Measurements from ENCODE around the gene AGBL4.

Gene AGBL4

DNA sequence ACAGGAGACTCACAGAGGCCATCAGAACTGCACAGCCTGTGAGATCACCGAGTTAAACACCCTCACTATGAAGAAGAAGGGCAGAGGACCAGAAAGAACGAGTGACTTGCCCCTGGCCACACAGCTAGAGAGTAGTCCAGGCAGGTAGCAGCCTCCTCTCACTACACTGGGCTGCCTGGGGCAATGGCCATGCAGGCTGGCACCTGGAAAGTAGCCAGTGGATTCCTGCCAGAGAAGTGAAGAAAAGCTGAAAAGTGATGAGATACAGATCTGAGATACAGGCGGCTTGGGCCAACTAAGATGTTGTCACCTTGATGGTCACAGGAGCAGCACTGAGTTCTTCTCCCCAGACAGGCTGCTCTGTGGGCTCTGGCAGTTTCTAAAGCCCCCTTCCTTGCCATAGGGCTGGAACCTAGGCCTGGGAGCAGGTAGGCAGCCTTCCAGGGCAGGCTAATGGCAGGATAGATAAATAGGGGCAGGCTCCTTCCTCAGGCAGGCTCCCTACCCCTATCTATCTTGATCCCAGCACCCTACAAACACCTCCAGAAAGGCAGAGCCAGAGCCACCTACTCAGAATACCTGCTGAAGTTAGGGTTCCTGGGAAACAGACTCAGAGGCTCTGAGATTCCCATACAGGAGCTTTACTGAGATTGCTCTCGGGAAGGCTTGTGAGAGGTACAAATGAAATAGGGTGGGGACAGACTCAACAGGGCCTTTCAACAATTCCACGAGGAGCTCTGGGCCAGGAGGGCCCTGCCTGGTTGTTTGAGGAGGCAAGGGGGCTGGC lies 1353.3 kb downstream of the AGBL4 start:
- Histone ChIP-seq H3K27ac (peak overlapping the region in 9 of 11 experiments; percentile 4 to 77 (median 66); a peak in 17 of 22 replicates), H3K9me3 (replicated peaks in 1 of 11) (no peaks in the 10 kb centered on the region), H3K4me2 (peak overlapping the region; percentile 3 to 83 (median 60); a peak in 21 of 22 replicates), H4K20me1 (no peaks in the 10 kb centered on the region), H3K27me3 (no peaks in the 10 kb centered on the region), H3K36me3 (no peaks in the 10 kb centered on the region), H3K4me1 (peaks cover 26 to 68% (median 50%) of the 10 kb centered on the region in 10 experiments), H3K4me3 (no peak overlapping the region), H3K9ac (peak overlapping the region in 6 of 11 experiments; percentile 22 to 55 (median 42); a peak in 10 of 22 replicates)
- TF ChIP-seq Cebpa-rat (IDR thresholded peaks at IDR 0.05) = no peak

DNA sequence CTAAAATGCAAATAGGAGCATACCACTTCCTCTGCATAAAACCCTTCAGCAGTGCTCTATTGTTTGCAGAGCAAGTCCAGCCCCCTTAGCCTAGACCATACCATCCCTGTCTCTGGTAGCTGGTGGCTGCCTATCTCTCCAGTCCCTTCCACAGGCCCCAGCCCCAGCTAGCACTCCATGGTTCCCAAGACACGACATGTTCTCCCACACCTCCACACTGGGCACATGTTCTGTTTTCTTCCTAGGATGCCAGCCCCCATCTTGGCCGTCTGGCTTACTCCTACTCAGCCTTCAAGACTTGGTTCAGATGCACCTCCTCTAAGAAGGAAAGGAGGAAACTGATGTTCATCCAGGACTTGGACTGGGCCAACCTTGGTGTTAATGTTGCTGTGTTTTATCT lies 1355.4 kb downstream of the AGBL4 start:
- peak overlapping the region in 9 of 11 experiments; percentile 5 to 40 (median 29); a peak in 10 of 22 replicates for H3K4me2 ChIP-seq
- H3K9ac ChIP-seq = no peak overlapping the region
- H3K4me1 ChIP-seq = peaks cover 23 to 48% (median 34%) of the 10 kb centered on the region in 10 experiments
- no peak overlapping the region for H3K27ac ChIP-seq
- no peak for TF ChIP-seq Cebpa-rat (IDR thresholded peaks at IDR 0.05)
- H3K36me3 ChIP-seq = no peaks in the 10 kb centered on the region
- no peaks in the 10 kb centered on the region; a peak in 1 of 22 replicates for H3K9me3 ChIP-seq (replicated peaks in 1 of 11)
- no peak overlapping the region for H3K4me3 ChIP-seq
- H4K20me1 ChIP-seq = no peaks in the 10 kb centered on the region
- H3K27me3 ChIP-seq = no peaks in the 10 kb centered on the region

DNA sequence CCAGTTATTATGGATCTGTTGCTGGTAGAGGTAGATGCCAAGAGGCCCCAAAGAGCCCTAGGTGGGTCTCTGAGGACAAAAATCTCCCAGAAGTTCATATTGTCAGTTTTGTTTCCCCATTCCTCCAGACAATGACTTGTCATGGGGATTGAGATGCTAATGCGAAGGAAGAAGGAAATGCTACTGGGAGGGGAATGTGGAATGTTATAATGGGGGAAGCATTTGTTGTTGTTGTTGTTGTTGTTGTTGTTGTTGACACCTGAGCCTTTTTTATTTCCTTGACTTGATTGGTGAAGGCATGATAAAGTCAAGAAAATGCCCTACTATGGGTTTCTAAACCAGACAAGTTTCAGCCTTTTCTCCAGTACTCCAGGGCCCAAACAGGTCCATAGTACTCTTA lies 1356.0 kb downstream of the AGBL4 start:
- H3K36me3 ChIP-seq = no peaks in the 10 kb centered on the region
- H3K4me1 ChIP-seq = peaks cover 23 to 42% (median 29%) of the 10 kb centered on the region in 10 experiments
- no peak for TF ChIP-seq Cebpa-rat (IDR thresholded peaks at IDR 0.05)
- no peak overlapping the region for H3K4me3 ChIP-seq
- peak overlapping the region in 8 of 11 experiments; percentile 17 to 40 (median 30); a peak in 9 of 22 replicates for H3K4me2 ChIP-seq
- H3K27ac ChIP-seq = no peak overlapping the region
- no peaks in the 10 kb centered on the region for H3K27me3 ChIP-seq
- no peak overlapping the region for H3K9ac ChIP-seq
- H3K9me3 ChIP-seq (replicated peaks in 1 of 11) = no peaks in the 10 kb centered on the region; a peak in 1 of 22 replicates
- H4K20me1 ChIP-seq = no peaks in the 10 kb centered on the region

DNA sequence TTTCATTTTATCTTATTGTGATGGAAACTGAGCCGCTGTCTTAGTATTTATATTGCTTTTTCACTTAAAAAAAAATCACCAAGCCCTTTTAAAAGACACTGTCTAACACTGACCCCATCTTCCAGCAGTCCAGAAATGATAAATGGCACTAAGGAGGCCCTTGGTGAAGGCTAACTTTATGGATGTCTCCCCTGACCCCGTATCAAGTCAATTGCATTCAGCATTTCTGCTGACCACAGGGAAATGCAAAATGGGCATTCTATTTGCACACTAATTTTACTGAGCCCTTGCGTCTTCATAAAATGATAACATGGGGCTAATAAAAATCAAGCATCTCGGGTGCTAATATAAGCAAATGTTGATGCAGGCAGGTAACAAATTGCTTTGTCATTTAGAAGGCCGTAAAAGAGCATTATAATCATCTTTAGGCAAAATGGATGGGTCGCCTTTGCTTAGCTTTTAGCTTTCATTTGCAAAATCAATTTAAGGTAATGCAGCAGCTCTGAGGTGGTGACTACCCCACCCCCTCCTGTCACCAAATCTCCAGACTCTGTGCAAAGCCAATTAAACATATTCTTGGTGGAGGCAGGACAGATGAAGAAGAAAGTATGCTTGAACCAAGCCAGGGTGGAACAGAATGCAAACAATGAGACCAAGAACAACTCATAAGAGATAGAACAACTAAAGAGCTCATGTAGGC lies 1357.9 kb downstream of the AGBL4 start:
- H3K27ac ChIP-seq = no peak overlapping the region

DNA sequence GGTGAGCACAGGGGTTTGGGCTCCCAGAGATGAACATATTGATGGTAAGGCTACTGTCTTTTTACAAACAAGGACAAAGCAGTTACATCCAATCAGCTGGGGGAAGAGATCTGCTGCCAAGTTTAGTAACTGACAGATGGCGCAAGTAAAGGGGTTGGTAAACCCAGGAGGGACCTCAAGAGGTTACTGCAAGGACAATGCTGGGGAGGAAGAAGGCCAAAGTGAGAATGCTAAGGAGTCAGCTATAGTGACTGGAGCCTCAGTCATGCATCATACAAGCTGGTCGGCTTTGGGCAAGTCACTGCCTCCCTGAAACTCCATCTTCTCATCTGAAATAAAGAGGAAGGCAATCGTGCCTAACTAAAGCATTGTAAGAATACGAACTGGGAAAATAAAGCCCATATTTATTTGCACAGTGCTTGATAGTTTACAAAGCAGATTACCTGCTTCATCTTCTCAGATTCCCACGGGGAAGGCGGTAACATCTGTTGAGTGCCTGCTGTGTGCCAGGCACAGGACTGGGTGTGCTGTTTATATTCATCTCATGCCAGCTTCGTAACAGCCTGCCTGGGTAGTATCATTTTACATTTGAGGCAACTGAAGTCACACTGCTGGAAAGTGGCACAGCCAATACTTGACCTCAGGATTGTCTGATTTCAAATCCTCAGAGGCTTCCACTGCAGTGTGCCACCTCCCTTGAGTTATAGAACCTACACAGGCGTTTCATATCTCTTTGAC lies 1361.9 kb downstream of the AGBL4 start:
- H3K27me3 ChIP-seq = no peaks in the 10 kb centered on the region
- TF ChIP-seq Cebpa-rat (IDR thresholded peaks at IDR 0.05) = no peak
- H3K4me2 ChIP-seq = peak overlapping the region in 10 of 11 experiments; percentile 4 to 88 (median 55); a peak in 19 of 22 replicates
- no peaks in the 10 kb centered on the region; a peak in 1 of 22 replicates for H3K9me3 ChIP-seq (replicated peaks in 1 of 11)
- H3K27ac ChIP-seq = peak overlapping the region in 1 of 11 experiments; percentile 36; a peak in 1 of 22 replicates
- H3K36me3 ChIP-seq = no peaks in the 10 kb centered on the region
- no peak overlapping the region for H3K4me3 ChIP-seq
- H3K9ac ChIP-seq = no peak overlapping the region
- no peaks in the 10 kb centered on the region for H4K20me1 ChIP-seq
- peaks cover 33 to 56% (median 54%) of the 10 kb centered on the region in 10 experiments for H3K4me1 ChIP-seq

More for the DNA sequence above, 1357.9 kb downstream of the AGBL4 start:
- Histone ChIP-seq H3K9me3 (replicated peaks in 1 of 11) (no peaks in the 10 kb centered on the region; a peak in 1 of 22 replicates), H4K20me1 (no peaks in the 10 kb centered on the region), H3K27me3 (no peaks in the 10 kb centered on the region), H3K4me1 (peaks cover 9 to 38% (median 28%) of the 10 kb centered on the region in 10 experiments; a peak in 19 of 20 replicates), H3K4me3 (no peak overlapping the region), H3K36me3 (no peaks in the 10 kb centered on the region), H3K4me2 (no peak overlapping the region), H3K9ac (no peak overlapping the region)
- no peak for TF ChIP-seq Cebpa-rat (IDR thresholded peaks at IDR 0.05)

DNA sequence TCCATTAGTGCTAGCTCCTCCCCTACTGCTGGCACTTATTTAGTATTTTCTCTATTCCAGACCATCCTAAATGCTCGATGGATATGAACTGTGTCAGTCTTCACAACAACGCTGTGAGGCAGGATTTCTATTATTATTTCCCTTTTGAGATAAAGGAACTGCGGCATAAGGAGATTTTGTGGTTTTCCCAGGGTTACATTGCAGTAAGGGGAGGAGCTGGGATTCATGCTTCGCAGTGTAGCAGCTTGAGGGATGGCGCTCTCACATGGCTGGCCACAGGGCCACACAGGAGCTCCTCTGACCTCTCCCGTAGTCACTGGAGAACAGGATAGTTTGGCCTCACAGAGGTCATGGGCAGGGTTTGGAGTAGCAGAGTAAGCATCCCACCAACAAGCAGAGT lies 1364.0 kb downstream of the AGBL4 start:
- H3K27me3 ChIP-seq = no peaks in the 10 kb centered on the region
- H4K20me1 ChIP-seq = no peaks in the 10 kb centered on the region
- no peak for TF ChIP-seq Cebpa-rat (IDR thresholded peaks at IDR 0.05)
- no peak overlapping the region for H3K9ac ChIP-seq
- H3K27ac ChIP-seq = peak overlapping the region in 4 of 11 experiments; percentile 13 to 51 (median 21); a peak in 4 of 22 replicates
- peak overlapping the region; percentile 45 to 88 (median 80) for H3K4me2 ChIP-seq
- H3K4me3 ChIP-seq = no peak overlapping the region; a peak in 1 of 20 replicates
- H3K36me3 ChIP-seq = no peaks in the 10 kb centered on the region
- peaks cover 33 to 77% (median 74%) of the 10 kb centered on the region in 10 experiments for H3K4me1 ChIP-seq
- no peaks in the 10 kb centered on the region; a peak in 1 of 22 replicates for H3K9me3 ChIP-seq (replicated peaks in 1 of 11)

DNA sequence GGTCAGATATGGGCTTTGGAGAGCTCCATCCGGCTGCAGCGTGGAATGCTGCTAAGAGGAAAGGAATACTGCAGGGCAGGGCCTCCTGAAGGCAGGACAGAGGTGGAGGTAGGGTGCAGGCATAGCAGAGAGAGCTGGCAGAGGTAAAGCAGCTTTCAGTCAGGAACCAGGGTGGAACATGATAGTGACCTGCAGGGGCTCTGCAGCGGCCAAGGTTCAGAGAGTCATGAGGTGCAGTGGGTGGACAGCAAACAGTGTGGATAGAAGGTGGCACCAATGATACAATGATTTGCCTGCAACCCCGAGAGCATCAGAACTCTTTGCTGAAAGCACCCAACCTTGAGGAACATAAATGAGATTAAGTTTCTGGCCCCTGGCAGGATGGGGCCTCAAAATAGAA lies 1366.3 kb downstream of the AGBL4 start:
- H3K4me3 ChIP-seq = peak overlapping the region in 1 of 10 experiments; percentile 29; a peak in 2 of 20 replicates
- H4K20me1 ChIP-seq = no peaks in the 10 kb centered on the region
- H3K4me2 ChIP-seq = peak overlapping the region; percentile 45 to 88 (median 80)
- H3K9ac ChIP-seq = peak overlapping the region in 3 of 11 experiments; percentile 3 to 37 (median 13); a peak in 1 of 22 replicates
- H3K27ac ChIP-seq = peak overlapping the region in 7 of 11 experiments; percentile 3 to 51 (median 39); a peak in 7 of 22 replicates
- TF ChIP-seq Cebpa-rat (IDR thresholded peaks at IDR 0.05) = no peak
- H3K27me3 ChIP-seq = no peaks in the 10 kb centered on the region
- H3K36me3 ChIP-seq = no peaks in the 10 kb centered on the region
- H3K9me3 ChIP-seq (replicated peaks in 1 of 11) = no peaks in the 10 kb centered on the region
- peaks cover 33 to 100% (median 91%) of the 10 kb centered on the region in 10 experiments for H3K4me1 ChIP-seq

DNA sequence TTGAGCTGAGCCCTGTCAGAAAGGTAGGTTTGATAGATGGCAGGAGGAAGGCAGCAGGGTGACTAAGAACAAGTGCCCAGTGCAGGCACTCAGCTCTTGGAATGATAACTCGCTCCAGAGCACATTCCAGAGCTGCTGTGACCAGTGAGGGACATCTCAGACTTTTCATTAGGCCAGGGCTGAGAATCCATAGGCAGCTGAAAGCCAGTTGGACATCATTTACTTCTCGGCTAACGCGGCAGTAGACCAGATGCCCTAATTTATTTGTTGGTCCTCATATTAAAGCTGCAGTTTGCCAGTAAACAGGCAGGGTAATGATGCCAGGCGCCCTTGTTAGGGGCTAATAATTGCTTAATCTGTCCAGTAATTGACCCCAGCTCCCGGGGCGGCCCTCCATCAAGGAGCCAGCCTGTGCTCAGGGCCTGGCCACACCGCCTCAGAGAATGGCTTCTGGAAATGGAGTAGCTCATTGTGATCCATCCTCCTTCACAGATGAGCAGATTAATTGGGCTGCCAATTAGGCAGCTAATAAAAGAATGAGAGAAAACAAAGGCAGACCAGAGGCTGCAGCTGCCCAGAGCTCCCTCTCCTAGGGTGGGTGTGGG lies 1369.0 kb downstream of the AGBL4 start:
- H3K4me3 ChIP-seq = 0 out of 20 replicates have a peak overlapping the region, but pooled peaks of 1 of the 10 experiments have one; percentile 12
- H4K20me1 ChIP-seq = no peaks in the 10 kb centered on the region
- no peaks in the 10 kb centered on the region for H3K27me3 ChIP-seq
- no peaks in the 10 kb centered on the region for H3K9me3 ChIP-seq (replicated peaks in 1 of 11)
- TF ChIP-seq Cebpa-rat (IDR thresholded peaks at IDR 0.05) = no peak
- H3K4me1 ChIP-seq = peaks cover 26 to 100% (median 90%) of the 10 kb centered on the region in 10 experiments
- H3K9ac ChIP-seq = no peak overlapping the region
- H3K4me2 ChIP-seq = peak overlapping the region in 7 of 11 experiments; percentile 10 to 88 (median 33); a peak in 12 of 22 replicates
- H3K27ac ChIP-seq = no peak overlapping the region
- no peaks in the 10 kb centered on the region for H3K36me3 ChIP-seq

Measured in BLaER1 treated with 17β-estradiol and CSF1 and Interleukin-3, amounts not matched to agents 10 nM and 100 nM (cell line).